K562 (cell line): ENCODE data around the gene GATAD2B. TPM values are rescaled to one million over a fixed set of nuclear protein-coding genes. Genes with fewer than 3 reads are reported as not detected.
A peak's percentile ranks its signal among the peaks of the same experiment; 100 is the strongest.

Experiments
- BRD9 ChIP-seq: fragments of 450-650 bp; IDR thresholded peaks from 2 replicates; pipeline ENCODE4 v1.6.1; 2018; ENCODE audit warnings: low read depth; ENCODE audit not compliant: partially characterized antibody
- ELF1 ChIP-seq: fragments of 200-800 bp; sonication (Bioruptor generic); IDR thresholded peaks from 2 replicates; pipeline ENCODE4 v1.6.1; 2016; ENCODE audit warnings: missing genetic modification characterization, missing compliant biosample characterization
- ELF2 ChIP-seq: fragments of 250-450 bp; sonication (Bioruptor Pico); IDR thresholded peaks from 2 replicates; pipeline ENCODE4 v1.5.0; 2021; ENCODE audit warnings: mild to moderate bottlenecking
- FOS ChIP-seq: IDR thresholded peaks from 3 replicates; pipeline ENCODE4 v1.6.1; 2011; ENCODE audit not compliant: insufficient read length; ENCODE audit errors: extremely low read depth
- MIER1 ChIP-seq: fragments of 450-650 bp; IDR thresholded peaks from 2 replicates; pipeline ENCODE4 v1.6.1; 2016; ENCODE audit warnings: antibody characterized with exemption, mild to moderate bottlenecking, low read depth
- MYNN ChIP-seq, 2 experiments: sonication (generic); formaldehyde crosslinking in 1 of 2; IDR thresholded peaks; 2 replicates each; pipeline versions ENCODE4 v1.5.0 to v1.6.1; 2016 to 2020; ENCODE audit warnings: antibody characterized with exemption in 1 of 2, missing genetic modification reagents in 1 of 2
- NCOR1 ChIP-seq: fragments of 450-650 bp; IDR thresholded peaks from 2 replicates; pipeline ENCODE4 v1.6.1; 2016; ENCODE audit warnings: mild to moderate bottlenecking, moderate library complexity
- POLR2A ChIP-seq: fragments of 450-650 bp; conservative IDR thresholded peaks from 2 replicates; pipeline ENCODE4 v1.6.1; 2016
- PRMT5 ChIP-seq: sonication (generic); formaldehyde crosslinking; IDR thresholded peaks from 2 replicates; pipeline ENCODE4 v1.5.0; 2020; ENCODE audit warnings: missing genetic modification reagents
- SETDB1 ChIP-seq: IDR thresholded peaks from one replicate; pipeline ENCODE4 v1.6.1; 2012; ENCODE audit warnings: low read length, control low read depth, inconsistent platforms
- SOX6 ChIP-seq: fragments of 450-650 bp; IDR thresholded peaks from 2 replicates; pipeline ENCODE4 v1.6.1; 2014; ENCODE audit warnings: mild to moderate bottlenecking
- SP2 ChIP-seq: IDR thresholded peaks from 2 replicates; pipeline ENCODE4 v1.6.1; 2011; ENCODE audit warnings: mild to moderate bottlenecking, low read depth, low read length, moderate library complexity; ENCODE audit not compliant: poor library complexity, severe bottlenecking; ENCODE audit errors: extremely low read depth
- XRCC5 ChIP-seq: fragments of 200-400 bp; formaldehyde crosslinking; IDR thresholded peaks from 2 replicates; pipeline ENCODE4 v1.6.1; 2017; ENCODE audit warnings: low read depth, mild to moderate bottlenecking, low read length
- ZFP36 ChIP-seq: fragments of 150-350 bp; IDR thresholded peaks from 2 replicates; pipeline ENCODE4 v1.6.1; 2018; ENCODE audit warnings: low read length, low read depth; ENCODE audit not compliant: partially characterized antibody
- ZNF165 ChIP-seq: fragments of 250-450 bp; sonication (Bioruptor Pico); IDR thresholded peaks from 2 replicates; pipeline ENCODE4 v1.4.0; 2020; ENCODE audit warnings: borderline replicate concordance
- ZNF224 ChIP-seq: sonication (generic); formaldehyde crosslinking; IDR thresholded peaks from 2 replicates; pipeline ENCODE4 v1.8.0; 2022; ENCODE audit warnings: mild to moderate bottlenecking, missing genetic modification reagents
- ZNF311 ChIP-seq: fragments of 250-450 bp; sonication (Bioruptor Pico); IDR thresholded peaks from 2 replicates; pipeline ENCODE4 v1.4.0; 2020; ENCODE audit warnings: mild to moderate bottlenecking, moderate library complexity
- polyA plus RNA-seq, 8 experiments: library from polyadenylated mRNA; depleted of rRNA in 4 of 8; stranded (reverse) in 5 of 8; unstranded in 3 of 8; fragments of >200 nt; fragmentation: Nextera tagmentation in 2 of 8; fragmentation: Illumina TruSeq in 1 of 8; extraction: Ambion mirVana in 2 of 8; extraction: Trizol in 1 of 8; gene quantifications; 2 replicates each; pipeline versions ENCODE4 v1.2.1 to v1.2.3, GENCODE V29; 2011 to 2014; ENCODE audit warnings: inconsistent platforms in 1 of 8, missing spikeins in 1 of 8
- total RNA-seq, 7 experiments: library from RNA; depleted of rRNA in 6 of 7; stranded (reverse); fragments of >200 nt in 6 of 7; fragmentation: Illumina TruSeq in 2 of 7; extraction: Trizol in 2 of 7; gene quantifications; 2 replicates each; pipeline versions ENCODE4 v1.2.1 to v1.2.3, GENCODE V29; 2011 to 2021; ENCODE audit warnings: low replicate concordance in 1 of 7
- TF ChIP-seq, protein P1 (sequence below): IDR thresholded peaks from 3 replicates; pipeline ENCODE4 v1.6.1; 2011; ENCODE audit warnings: borderline replicate concordance, mild to moderate bottlenecking, moderate library complexity; ENCODE audit not compliant: insufficient read length; ENCODE audit errors: extremely low read depth
- TF ChIP-seq, protein P2 (sequence below): fragments of 450-650 bp; formaldehyde crosslinking; IDR thresholded peaks from 2 replicates; pipeline ENCODE4 v1.4.0; 2020; ENCODE audit warnings: mild to moderate bottlenecking, mixed read lengths
- TF ChIP-seq, protein P3 (sequence below), 2 experiments: fragments of 150-350 bp in 1 of 2; IDR thresholded peaks; 2 replicates each; pipeline ENCODE4 v1.6.1; 2012 to 2016; ENCODE audit warnings: low read depth in 2 of 2, low read length in 2 of 2, mild to moderate bottlenecking in 1 of 2, moderate library complexity in 1 of 2

GATAD2B gene
- total and polyA plus RNA-seq, 9 of the 15 experiments (the other 6 are each of a cell fraction or from before 2014, with no cell fraction given): 1.5 to 40.2 (median 4.9) TPM

GRCh38 chr1:153958111-153958960 lies 35.6 kb upstream of the GATAD2B start, which contains the start of gene CRTC2 (continued):
- TF ChIP-seq, protein P1, sequence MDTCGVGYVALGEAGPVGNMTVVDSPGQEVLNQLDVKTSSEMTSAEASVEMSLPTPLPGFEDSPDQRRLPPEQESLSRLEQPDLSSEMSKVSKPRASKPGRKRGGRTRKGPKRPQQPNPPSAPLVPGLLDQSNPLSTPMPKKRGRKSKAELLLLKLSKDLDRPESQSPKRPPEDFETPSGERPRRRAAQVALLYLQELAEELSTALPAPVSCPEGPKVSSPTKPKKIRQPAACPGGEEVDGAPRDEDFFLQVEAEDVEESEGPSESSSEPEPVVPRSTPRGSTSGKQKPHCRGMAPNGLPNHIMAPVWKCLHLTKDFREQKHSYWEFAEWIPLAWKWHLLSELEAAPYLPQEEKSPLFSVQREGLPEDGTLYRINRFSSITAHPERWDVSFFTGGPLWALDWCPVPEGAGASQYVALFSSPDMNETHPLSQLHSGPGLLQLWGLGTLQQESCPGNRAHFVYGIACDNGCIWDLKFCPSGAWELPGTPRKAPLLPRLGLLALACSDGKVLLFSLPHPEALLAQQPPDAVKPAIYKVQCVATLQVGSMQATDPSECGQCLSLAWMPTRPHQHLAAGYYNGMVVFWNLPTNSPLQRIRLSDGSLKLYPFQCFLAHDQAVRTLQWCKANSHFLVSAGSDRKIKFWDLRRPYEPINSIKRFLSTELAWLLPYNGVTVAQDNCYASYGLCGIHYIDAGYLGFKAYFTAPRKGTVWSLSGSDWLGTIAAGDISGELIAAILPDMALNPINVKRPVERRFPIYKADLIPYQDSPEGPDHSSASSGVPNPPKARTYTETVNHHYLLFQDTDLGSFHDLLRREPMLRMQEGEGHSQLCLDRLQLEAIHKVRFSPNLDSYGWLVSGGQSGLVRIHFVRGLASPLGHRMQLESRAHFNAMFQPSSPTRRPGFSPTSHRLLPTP: no peak
- TF ChIP-seq, protein P2, sequence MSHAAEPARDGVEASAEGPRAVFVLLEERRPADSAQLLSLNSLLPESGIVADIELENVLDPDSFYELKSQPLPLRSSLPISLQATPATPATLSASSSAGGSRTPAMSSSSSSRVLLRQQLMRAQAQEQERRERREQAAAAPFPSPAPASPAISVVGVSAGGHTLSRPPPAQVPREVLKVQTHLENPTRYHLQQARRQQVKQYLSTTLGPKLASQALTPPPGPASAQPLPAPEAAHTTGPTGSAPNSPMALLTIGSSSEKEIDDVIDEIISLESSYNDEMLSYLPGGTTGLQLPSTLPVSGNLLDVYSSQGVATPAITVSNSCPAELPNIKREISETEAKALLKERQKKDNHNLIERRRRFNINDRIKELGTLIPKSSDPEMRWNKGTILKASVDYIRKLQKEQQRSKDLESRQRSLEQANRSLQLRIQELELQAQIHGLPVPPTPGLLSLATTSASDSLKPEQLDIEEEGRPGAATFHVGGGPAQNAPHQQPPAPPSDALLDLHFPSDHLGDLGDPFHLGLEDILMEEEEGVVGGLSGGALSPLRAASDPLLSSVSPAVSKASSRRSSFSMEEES: no peak
- TF ChIP-seq MYNN (IDR thresholded peaks at IDR 0.05) (0 out of 2 replicates have a peak, but pooled peaks have one; percentile 14), MYNN (CRISPR knock-in tag; IDR thresholded peaks at IDR 0.05) (no peak), MIER1 (no peak), POLR2A (peak; percentile 74), ZNF165 (CRISPR knock-in tag) (no peak), SETDB1 (no peak), SP2 (no peak), ZFP36 (no peak), XRCC5 (0 out of 2 replicates have a peak, but pooled peaks have one; percentile 40), NCOR1 (0 out of 2 replicates have a peak, but pooled peaks have one; percentile 19), BRD9 (peak; percentile 38), FOS (no peak), PRMT5 (CRISPR knock-in tag) (no peak), SOX6 (no peak), ELF2 (peak; percentile 95), ZNF311 (CRISPR knock-in tag) (peak; percentile 73; the same call in 1 of the 2 replicates), ZNF224 (CRISPR knock-in tag) (0 out of 2 replicates have a peak, but pooled peaks have one; percentile 8), ELF1 (peak; percentile 99)
- TF ChIP-seq, protein P3, sequence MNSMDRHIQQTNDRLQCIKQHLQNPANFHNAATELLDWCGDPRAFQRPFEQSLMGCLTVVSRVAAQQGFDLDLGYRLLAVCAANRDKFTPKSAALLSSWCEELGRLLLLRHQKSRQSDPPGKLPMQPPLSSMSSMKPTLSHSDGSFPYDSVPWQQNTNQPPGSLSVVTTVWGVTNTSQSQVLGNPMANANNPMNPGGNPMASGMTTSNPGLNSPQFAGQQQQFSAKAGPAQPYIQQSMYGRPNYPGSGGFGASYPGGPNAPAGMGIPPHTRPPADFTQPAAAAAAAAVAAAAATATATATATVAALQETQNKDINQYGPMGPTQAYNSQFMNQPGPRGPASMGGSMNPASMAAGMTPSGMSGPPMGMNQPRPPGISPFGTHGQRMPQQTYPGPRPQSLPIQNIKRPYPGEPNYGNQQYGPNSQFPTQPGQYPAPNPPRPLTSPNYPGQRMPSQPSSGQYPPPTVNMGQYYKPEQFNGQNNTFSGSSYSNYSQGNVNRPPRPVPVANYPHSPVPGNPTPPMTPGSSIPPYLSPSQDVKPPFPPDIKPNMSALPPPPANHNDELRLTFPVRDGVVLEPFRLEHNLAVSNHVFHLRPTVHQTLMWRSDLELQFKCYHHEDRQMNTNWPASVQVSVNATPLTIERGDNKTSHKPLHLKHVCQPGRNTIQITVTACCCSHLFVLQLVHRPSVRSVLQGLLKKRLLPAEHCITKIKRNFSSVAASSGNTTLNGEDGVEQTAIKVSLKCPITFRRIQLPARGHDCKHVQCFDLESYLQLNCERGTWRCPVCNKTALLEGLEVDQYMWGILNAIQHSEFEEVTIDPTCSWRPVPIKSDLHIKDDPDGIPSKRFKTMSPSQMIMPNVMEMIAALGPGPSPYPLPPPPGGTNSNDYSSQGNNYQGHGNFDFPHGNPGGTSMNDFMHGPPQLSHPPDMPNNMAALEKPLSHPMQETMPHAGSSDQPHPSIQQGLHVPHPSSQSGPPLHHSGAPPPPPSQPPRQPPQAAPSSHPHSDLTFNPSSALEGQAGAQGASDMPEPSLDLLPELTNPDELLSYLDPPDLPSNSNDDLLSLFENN (IDR thresholded peaks at IDR 0.05; ENCODE audit: low read depth in 2 of 2, low read length in 2 of 2): 0 out of 4 replicates have a peak, but pooled peaks have one; percentile 11 to 56
